ENCODE results near the gene ZNF423. TPM values are rescaled to one million over a fixed set of nuclear protein-coding genes. Genes with fewer than 3 reads are reported as not detected.

The ZNF423 gene
- total RNA-seq, 1 experiment from 2014 or later, result 11.1 TPM

GRCh38 chr16:49458656-49459445 is 397.1 kb downstream of the ZNF423 start:
- Histone ChIP-seq H3K36me3 (ENCODE audit: insufficient read depth, low read length, poor library complexity, severe bottlenecking) (no peaks in the 10 kb centered on the region), H3K4me1 (ENCODE audit: insufficient read depth, low read length, poor library complexity, severe bottlenecking) (no peaks in the 10 kb centered on the region), H3K9me3 (ENCODE audit: low read depth, low read length, poor library complexity, severe bottlenecking) (no peaks in the 10 kb centered on the region), H3K27ac (ENCODE audit: low read depth, low read length, poor library complexity, severe bottlenecking) (no peak overlapping the region), H3K27me3 (replicated peaks; ENCODE audit: insufficient read depth, low read depth, low read length, poor library complexity) (no peaks in the 10 kb centered on the region), H3K4me3 (ENCODE audit: low read depth, low read length, poor library complexity, severe bottlenecking) (no peak overlapping the region)
- ChIA-PET POLR2A (ENCODE audit: low non-redundant PET) (no interaction called here), CTCF (no interaction called here)
- intact Hi-C loops (cut with micrococcal nuclease; ENCODE audit: unreplicated experiment), result no loop called here
- no peak for DNase-seq (ENCODE audit: low spot score)
- no TSS peak for BruUV-seq (replicated peaks)
- no peak for TF ChIP-seq CTCF (conservative IDR thresholded peaks at IDR 0.05; ENCODE audit: low read depth, low read length)
- no peak for TF ChIP-seq EZH2 (IDR thresholded peaks at IDR 0.05; ENCODE audit: borderline replicate concordance, low read depth, low read length, poor library complexity, severe bottlenecking)

GRCh38 chr16:49458243-49458642 is 397.7 kb downstream of the ZNF423 start:
- BruUV-seq (replicated peaks), result no TSS peak
- Histone ChIP-seq H3K27me3 (replicated peaks; ENCODE audit: insufficient read depth, low read depth, low read length, poor library complexity) (no peaks in the 10 kb centered on the region), H3K4me1 (ENCODE audit: insufficient read depth, low read length, poor library complexity, severe bottlenecking) (no peaks in the 10 kb centered on the region), H3K9me3 (ENCODE audit: low read depth, low read length, poor library complexity, severe bottlenecking) (no peaks in the 10 kb centered on the region), H3K27ac (ENCODE audit: low read depth, low read length, poor library complexity, severe bottlenecking) (no peak overlapping the region), H3K36me3 (ENCODE audit: insufficient read depth, low read length, poor library complexity, severe bottlenecking) (no peaks in the 10 kb centered on the region), H3K4me3 (ENCODE audit: low read depth, low read length, poor library complexity, severe bottlenecking) (no peak overlapping the region)
- POLR2A ChIA-PET (ENCODE audit: low non-redundant PET), result no interaction called here
- CTCF ChIA-PET, result no interaction called here
- intact Hi-C loops (cut with micrococcal nuclease; ENCODE audit: unreplicated experiment), result no loop called here
- DNase-seq (ENCODE audit: low spot score), result no peak
- TF ChIP-seq EZH2 (IDR thresholded peaks at IDR 0.05; ENCODE audit: borderline replicate concordance, low read depth, low read length, poor library complexity, severe bottlenecking), result no peak
- TF ChIP-seq CTCF (conservative IDR thresholded peaks at IDR 0.05; ENCODE audit: low read depth, low read length), result no peak

GRCh38 chr16:49457196-49457595 is 398.7 kb downstream of the ZNF423 start:
- Histone ChIP-seq H3K27ac (ENCODE audit: low read depth, low read length, poor library complexity, severe bottlenecking) (no peak overlapping the region), H3K36me3 (ENCODE audit: insufficient read depth, low read length, poor library complexity, severe bottlenecking) (no peaks in the 10 kb centered on the region), H3K4me1 (ENCODE audit: insufficient read depth, low read length, poor library complexity, severe bottlenecking) (no peaks in the 10 kb centered on the region), H3K4me3 (ENCODE audit: low read depth, low read length, poor library complexity, severe bottlenecking) (no peak overlapping the region), H3K27me3 (replicated peaks; ENCODE audit: insufficient read depth, low read depth, low read length, poor library complexity) (no peaks in the 10 kb centered on the region), H3K9me3 (ENCODE audit: low read depth, low read length, poor library complexity, severe bottlenecking) (no peaks in the 10 kb centered on the region)
- TF ChIP-seq EZH2 (IDR thresholded peaks at IDR 0.05; ENCODE audit: borderline replicate concordance, low read depth, low read length, poor library complexity, severe bottlenecking), result no peak
- no peak for TF ChIP-seq CTCF (conservative IDR thresholded peaks at IDR 0.05; ENCODE audit: low read depth, low read length)
- ChIA-PET CTCF (no interaction called here), POLR2A (ENCODE audit: low non-redundant PET) (no interaction called here)
- DNase-seq (ENCODE audit: low spot score), result no peak
- intact Hi-C loops (cut with micrococcal nuclease; ENCODE audit: unreplicated experiment), result no loop called here
- BruUV-seq (replicated peaks), result no TSS peak
